DND-41 (cell line): ENCODE data around the gene MEMO1.

Source experiments
- EZH2 ChIP-seq: IDR thresholded peaks from 3 replicates; pipeline ENCODE4 v1.6.1; 2012; ENCODE audit warnings: borderline replicate concordance, low read depth, mild to moderate bottlenecking, moderate library complexity, low read length, inconsistent platforms; ENCODE audit not compliant: severe bottlenecking
- TF ChIP-seq, protein P1 (sequence below): IDR thresholded peaks from 2 replicates; pipeline ENCODE4 v1.5.1; 2012; ENCODE audit warnings: borderline replicate concordance, low read length, moderate library complexity, mild to moderate bottlenecking; ENCODE audit not compliant: poor library complexity, severe bottlenecking; ENCODE audit errors: extremely low read depth

DNA sequence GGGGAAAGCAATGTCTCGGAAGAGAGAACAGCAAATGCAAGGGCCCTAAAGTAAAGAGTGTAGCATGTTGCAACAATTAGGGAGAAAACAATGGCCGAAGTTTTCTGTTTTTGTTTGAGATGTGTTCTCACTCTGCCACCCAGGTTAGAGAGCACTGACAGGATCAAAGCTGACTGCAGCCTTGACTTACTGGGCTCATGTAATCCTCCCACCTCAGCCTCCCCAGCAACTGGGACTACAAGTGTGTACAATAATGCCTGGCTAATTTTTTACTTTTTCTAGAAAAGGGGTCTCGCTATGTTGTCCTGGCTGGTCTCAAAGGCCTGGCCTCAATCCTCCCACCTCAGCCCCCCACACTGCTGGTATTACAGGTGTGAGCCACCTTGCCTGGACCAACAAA is 23.9 kb downstream of the MEMO1 start:
- TF ChIP-seq EZH2, result no peak
- TF ChIP-seq, protein P1, sequence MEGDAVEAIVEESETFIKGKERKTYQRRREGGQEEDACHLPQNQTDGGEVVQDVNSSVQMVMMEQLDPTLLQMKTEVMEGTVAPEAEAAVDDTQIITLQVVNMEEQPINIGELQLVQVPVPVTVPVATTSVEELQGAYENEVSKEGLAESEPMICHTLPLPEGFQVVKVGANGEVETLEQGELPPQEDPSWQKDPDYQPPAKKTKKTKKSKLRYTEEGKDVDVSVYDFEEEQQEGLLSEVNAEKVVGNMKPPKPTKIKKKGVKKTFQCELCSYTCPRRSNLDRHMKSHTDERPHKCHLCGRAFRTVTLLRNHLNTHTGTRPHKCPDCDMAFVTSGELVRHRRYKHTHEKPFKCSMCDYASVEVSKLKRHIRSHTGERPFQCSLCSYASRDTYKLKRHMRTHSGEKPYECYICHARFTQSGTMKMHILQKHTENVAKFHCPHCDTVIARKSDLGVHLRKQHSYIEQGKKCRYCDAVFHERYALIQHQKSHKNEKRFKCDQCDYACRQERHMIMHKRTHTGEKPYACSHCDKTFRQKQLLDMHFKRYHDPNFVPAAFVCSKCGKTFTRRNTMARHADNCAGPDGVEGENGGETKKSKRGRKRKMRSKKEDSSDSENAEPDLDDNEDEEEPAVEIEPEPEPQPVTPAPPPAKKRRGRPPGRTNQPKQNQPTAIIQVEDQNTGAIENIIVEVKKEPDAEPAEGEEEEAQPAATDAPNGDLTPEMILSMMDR, result no peak
